ENCODE measurements around the gene URAD. TPM values are rescaled to one million over a fixed set of nuclear protein-coding genes. Genes with fewer than 3 reads are reported as not detected.

The URAD gene
- total RNA-seq, 1 donor from 2014 or later: not detected

- no peak overlapping the region for H3K4me3 ChIP-seq
- intact Hi-C loops (cut with DNase I): no loop called here
- no peaks in the 10 kb centered on the region for H3K36me3 ChIP-seq
- peaks cover 18% of the 10 kb centered on the region for H3K27me3 ChIP-seq
- no peaks in the 10 kb centered on the region for H3K9me3 ChIP-seq
- H3K4me1 ChIP-seq: peaks cover 4 to 9% of the 10 kb centered on the region in 2 donors
- DNase-seq (ENCODE audit: low spot score in 2 of 2): peak in 1 of 2 donors; percentile 37
- no peak overlapping the region for H3K27ac ChIP-seq
- TF ChIP-seq CTCF (IDR thresholded peaks at IDR 0.05): no peak
These were observed 17.3 kb downstream of the URAD start for GRCh38 chr13:27971236-27971645.

- no peak overlapping the region for H3K27ac ChIP-seq
These were observed 17.9 kb downstream of the URAD start for GRCh38 chr13:27970382-27971235.

GRCh38 chr13:27969866-27970229 is 18.6 kb downstream of the URAD start:
- intact Hi-C loops (cut with DNase I): no loop called here
- peak in 1 of 2 donors; percentile 11 for DNase-seq (ENCODE audit: low spot score in 2 of 2)
- no peak for TF ChIP-seq CTCF (IDR thresholded peaks at IDR 0.05)
- peaks cover 21% of the 10 kb centered on the region for H3K27me3 ChIP-seq
- no peak overlapping the region for H3K4me3 ChIP-seq
- no peaks in the 10 kb centered on the region for H3K36me3 ChIP-seq
- peaks cover 4 to 9% of the 10 kb centered on the region in 2 donors for H3K4me1 ChIP-seq
- no peak overlapping the region for H3K27ac ChIP-seq
- H3K9me3 ChIP-seq: no peaks in the 10 kb centered on the region

More at GRCh38 chr13:27970382-27971235, 17.9 kb downstream of the URAD start:
- intact Hi-C loops (cut with DNase I): no loop called here
- peaks cover 21% of the 10 kb centered on the region for H3K27me3 ChIP-seq
- DNase-seq (ENCODE audit: low spot score in 2 of 2): peak in 1 of 2 donors; percentile 37
- TF ChIP-seq CTCF (IDR thresholded peaks at IDR 0.05): no peak
- H3K4me1 ChIP-seq: peaks cover 4 to 9% of the 10 kb centered on the region in 2 donors
- no peaks in the 10 kb centered on the region for H3K9me3 ChIP-seq
- H3K36me3 ChIP-seq: no peaks in the 10 kb centered on the region
- H3K4me3 ChIP-seq: no peak overlapping the region

GRCh38 chr13:27969082-27969865 is 19.2 kb downstream of the URAD start, which contains the start of gene CDX2:
Gene CDX2 (minus strand): TSS chr13:27969315. CDS start chr13:27969006, 309 bp downstream.
- Histone ChIP-seq H3K27me3 (peaks cover 21% of the 10 kb centered on the region), H3K9me3 (no peaks in the 10 kb centered on the region), H3K4me1 (peaks cover 4 to 9% of the 10 kb centered on the region in 2 donors), H3K27ac (no peak within 1 kb of the TSS), H3K36me3 (no peaks in the 10 kb centered on the region), H3K4me3 (peak within 1 kb of the TSS; percentile 30 to 39)
- intact Hi-C loops (cut with DNase I): no loop called here
- peak in 1 of 2 donors; percentile 37 for DNase-seq (ENCODE audit: low spot score in 2 of 2)
- TF ChIP-seq CTCF (IDR thresholded peaks at IDR 0.05): no peak

- DNase-seq (ENCODE audit: low spot score in 2 of 2): peak in 1 of 2 donors; percentile 54
- TF ChIP-seq CTCF (IDR thresholded peaks at IDR 0.05): no peak
- Histone ChIP-seq H3K4me3 (peak overlapping the region; percentile 30 to 39), H3K9me3 (no peaks in the 10 kb centered on the region), H3K4me1 (peaks cover 4 to 9% of the 10 kb centered on the region in 2 donors), H3K27ac (no peak overlapping the region), H3K36me3 (no peaks in the 10 kb centered on the region), H3K27me3 (peaks cover 21% of the 10 kb centered on the region)
- intact Hi-C loops (cut with DNase I): no loop called here
These were observed 20.0 kb downstream of the URAD start for GRCh38 chr13:27968316-27969081.

Data from ascending aorta (tissue), 2 donors.